D341Med (cell line): ENCODE measurements around the gene ZFAND3.

Experiments used
- DNase-seq: peaks from one replicate; pipeline ENCODE4 v3.0.0; 2012; ENCODE audit warnings: low spot score

The ZFAND3 gene

DNA sequence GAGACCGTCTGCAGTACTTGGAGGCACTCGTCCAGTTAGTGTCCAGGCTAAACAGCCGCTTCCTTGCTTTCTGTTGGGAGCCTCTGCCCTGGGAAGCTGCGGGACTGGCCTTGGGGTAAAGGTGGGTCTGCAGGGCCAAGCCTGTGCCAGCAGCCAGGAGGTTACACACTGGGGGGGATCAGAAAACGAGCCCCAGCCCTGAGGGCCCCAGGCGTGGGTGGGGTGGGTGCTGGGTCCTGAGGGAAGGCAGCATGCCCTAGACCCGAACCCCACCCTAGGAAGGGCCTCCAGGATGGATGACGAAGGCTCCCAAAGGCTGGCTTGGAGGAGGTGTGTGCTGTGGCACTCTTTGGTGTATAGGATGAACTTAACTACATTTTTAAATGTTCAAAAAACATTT lies 335.2 kb downstream of the ZFAND3 start:
- no peak for DNase-seq

- DNase-seq, result no peak
Observed at GRCh38 chr6:38155144-38155543, 335.6 kb downstream of the ZFAND3 start.

- DNase-seq, result no peak
Observed at GRCh38 chr6:38155621-38156204, 336.2 kb downstream of the ZFAND3 start.

DNA sequence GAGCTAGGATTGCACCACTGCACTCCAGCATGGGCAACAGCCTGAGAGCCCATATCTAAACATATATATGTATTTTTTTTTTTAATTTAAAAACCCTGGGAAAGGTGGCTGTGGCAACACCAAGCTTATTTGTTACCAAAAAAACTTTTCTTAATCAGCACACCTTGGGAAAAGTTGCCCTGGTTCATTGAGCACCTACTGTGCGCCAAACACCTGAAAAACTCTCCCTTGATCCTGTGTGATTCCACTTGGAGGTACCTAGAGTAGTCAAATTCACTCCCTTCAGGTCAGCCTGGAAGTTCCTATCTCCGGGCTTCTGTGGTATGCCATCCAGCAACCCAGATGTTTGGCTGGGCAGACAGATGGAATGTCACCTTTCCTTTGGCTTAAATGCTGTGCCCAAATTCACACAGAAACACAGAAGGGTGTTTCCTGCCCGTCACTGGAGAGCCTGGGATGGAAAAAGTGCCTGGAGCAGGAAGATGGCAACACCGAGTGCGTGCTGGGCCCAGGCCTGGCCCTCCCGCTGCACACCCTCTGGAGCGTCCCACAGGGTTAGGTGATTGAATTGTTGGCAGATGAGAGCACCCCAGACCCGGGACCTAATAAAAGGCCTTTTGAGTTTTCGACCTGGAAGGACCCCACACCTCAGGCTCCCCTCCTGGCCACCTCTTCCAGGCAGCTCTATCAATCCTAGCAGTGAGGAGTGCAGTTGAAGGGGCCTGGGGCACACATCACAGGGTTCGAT lies 337.5 kb downstream of the ZFAND3 start:
- no peak for DNase-seq

- no peak for DNase-seq
Observed at GRCh38 chr6:38157905-38158304, 338.4 kb downstream of the ZFAND3 start.

DNA sequence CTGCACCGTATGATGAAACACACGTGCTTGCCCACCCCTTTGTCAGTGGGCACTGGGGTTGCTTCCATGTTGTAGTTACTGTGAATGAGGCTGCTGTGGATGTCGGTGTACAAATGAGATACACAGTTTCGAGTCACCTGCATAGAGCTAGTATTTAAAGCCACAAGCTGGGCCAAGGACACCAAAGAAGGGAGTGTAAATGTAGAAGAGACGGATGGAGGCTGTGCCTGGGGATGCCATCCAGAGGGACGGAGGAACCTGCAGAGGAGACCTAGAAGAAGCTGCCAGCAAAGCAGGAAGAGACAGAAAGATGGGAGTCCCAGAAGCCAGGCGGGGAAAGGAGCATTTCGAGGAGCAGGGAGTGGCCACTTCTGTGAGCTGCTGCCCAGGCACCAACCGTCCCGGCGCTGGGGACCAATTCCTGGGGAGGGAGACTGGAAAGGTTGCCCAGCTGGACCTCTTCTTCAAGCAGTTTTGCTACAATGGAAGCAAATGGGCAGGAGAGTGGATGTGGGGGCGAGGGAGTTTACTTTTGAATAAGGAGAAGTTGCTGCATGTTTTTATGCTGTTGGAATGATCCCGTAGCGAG lies 339.3 kb downstream of the ZFAND3 start:
- no peak for DNase-seq

GRCh38 chr6:38159596-38159995 lies 340.1 kb downstream of the ZFAND3 start:
- DNase-seq, result no peak

- no peak for DNase-seq
Observed at GRCh38 chr6:38160831-38161230, 341.3 kb downstream of the ZFAND3 start.

DNA sequence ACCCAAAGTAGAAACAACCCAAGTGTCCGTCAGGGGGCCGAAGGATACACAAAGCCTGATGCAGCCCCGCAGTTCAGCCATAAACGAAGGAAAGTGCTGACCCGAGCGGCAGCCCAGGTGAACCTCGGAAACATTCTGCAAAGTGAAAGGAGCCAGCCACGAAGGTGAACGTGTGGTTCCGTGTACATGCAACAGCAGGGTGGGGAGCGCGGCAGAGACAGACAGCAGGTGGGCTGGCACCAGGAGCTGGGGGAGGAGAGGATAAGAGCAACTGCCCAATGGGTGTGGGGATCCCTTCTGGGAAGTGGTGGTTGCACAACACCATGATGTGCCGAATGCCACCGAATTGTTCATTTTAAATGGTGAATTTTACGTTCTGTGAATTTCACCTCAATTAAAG lies 341.8 kb downstream of the ZFAND3 start:
- DNase-seq, result no peak

GRCh38 chr6:38161754-38162492 lies 342.4 kb downstream of the ZFAND3 start:
- DNase-seq, result no peak

GRCh38 chr6:38162493-38163185 lies 343.1 kb downstream of the ZFAND3 start:
- DNase-seq, result no peak

DNA sequence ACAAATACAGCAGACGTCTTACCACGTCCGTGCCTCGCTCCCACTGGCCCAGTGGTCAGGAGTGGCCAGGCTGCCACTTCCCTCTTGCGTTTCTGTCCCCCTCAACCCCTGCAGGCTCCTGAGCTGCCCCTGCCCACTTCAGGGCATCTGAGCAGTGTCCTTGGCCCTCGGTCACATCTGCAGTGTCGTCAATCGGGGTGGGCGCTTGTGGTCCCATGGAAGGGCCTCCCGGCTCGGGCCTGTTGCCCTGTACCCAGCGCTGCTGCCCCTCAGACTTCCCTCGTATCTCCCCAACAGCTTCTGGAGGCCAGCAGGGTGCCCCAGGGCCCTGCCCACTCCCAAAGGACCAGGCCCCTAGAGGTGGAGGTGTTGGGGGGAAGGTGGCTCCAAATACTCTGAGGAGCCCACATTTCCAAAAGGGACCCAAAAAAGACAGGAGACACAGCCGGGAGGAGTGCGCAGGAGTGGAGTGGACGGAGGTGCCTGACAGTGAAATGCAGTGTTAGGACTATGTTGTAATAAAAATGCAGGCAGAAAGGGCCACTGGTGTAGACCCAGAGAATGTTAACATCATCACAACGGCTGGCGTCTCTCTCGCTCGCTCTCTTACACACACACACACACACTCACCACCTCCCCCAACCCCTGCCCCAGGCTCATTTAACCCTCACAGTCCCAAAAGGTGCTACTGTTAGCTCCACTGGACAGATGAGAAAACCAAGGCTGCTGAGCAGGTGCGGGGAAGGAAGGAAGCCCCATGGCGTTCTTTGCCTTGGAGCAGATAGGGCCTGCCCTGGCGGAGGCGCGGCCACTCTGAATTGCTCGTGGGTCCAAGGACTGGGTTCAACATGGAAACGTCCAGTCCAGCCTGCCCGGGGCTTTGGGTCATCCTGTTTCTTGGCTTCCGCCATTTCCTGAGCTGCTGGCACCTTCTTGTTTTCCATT lies 343.9 kb downstream of the ZFAND3 start:
- DNase-seq, result no peak

DNA sequence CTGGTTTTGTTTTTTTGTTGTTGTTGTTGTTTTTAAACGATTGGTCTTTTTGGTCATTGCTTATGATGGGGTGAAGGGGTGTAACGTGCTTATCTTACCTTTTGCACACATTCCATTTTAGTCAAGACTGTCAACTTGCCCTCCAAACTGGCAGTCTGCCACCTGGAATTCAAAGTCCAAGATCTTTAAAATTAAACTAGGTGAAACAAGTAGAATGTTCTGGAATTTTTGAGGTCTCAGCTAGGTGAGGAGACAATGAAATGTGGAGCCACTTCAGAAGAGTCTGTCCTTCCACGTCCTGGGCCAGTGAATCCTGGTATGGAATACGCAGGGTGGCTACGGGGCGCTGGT lies 344.6 kb downstream of the ZFAND3 start:
- no peak for DNase-seq

DNA sequence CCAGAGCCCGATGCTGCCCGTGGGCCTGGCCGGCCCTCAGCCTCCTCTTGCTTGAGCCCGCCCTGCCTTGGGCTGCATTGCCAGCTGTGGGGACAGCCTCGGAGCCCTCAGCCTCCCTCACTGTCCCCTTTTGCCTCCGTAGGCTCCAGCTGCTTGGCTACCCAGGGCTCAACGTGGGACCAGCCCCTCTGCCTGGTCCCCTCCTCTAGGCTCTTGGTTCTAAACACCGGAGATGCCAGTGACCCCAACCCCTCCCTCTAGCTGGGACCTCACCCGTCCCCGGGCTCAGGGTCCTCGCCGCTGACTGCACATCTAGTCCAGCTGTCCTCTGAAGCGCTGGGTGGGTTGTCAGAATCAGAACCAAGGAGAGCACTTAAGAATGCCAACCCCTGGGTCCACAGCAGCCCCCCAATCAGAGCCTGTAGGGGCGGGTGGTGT lies 345.2 kb downstream of the ZFAND3 start:
- no peak for DNase-seq

- DNase-seq, result no peak
Observed at GRCh38 chr6:38166411-38167240, 347.1 kb downstream of the ZFAND3 start.

DNA sequence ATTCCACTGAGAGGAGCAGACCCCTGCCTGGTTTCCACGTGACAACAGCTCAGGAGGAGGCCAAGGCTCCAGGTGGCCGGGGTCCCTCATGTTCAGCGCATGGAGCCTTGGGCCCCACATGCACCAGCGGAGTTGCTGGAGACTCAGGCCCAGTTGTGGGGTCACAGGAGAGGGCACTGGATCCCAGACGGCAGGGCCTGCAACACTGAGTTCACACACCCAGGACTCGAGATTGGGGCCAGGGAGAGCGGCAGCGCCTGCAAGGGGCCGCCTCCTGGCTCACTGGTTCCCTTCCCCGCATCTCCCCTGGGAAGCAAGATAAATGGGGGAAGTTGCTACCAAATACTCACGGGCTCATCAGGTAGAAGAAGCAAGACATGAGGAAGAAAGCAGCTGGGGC lies 348.1 kb downstream of the ZFAND3 start:
- DNase-seq, result no peak

DNA sequence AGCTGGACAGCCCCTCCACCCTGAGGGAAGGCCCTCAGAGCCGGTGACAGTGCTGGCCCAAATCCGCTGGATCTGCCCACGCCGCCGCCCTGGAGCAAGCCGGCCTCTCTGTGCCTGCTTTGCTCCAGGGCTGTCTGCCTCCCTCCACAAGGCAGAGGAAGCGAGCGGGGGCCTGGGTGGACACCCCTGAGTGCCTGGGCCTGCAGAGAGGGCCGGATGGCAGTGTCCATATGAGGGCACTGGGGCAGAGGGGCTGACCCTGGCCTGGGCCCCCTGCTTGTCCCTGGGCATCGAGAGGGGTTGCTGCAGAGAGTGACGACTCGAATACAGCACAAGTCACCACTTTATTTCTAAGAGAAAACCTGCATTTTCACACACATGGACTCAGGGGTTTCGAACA lies 348.6 kb downstream of the ZFAND3 start:
- DNase-seq, result no peak

DNA sequence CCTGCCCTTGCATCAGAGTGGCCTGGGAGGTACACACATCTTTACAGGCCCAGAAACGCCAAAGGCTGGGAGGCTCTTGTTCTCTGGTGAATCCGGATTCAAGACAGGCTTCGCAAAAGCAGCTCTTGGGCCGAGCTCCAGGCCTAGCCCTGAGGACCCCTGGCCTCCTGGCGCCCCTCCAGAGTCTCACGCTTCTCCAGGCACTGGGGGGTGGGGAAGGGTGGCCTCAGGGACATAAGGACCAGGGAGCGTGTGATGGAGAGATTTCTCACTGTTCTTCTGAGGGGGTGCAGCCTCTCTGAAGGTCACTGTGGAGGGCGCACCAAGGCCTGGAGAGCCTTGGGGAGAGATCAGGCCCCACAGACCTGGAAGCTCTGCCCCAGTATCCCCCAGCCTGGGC lies 349.2 kb downstream of the ZFAND3 start:
- no peak for DNase-seq

DNA sequence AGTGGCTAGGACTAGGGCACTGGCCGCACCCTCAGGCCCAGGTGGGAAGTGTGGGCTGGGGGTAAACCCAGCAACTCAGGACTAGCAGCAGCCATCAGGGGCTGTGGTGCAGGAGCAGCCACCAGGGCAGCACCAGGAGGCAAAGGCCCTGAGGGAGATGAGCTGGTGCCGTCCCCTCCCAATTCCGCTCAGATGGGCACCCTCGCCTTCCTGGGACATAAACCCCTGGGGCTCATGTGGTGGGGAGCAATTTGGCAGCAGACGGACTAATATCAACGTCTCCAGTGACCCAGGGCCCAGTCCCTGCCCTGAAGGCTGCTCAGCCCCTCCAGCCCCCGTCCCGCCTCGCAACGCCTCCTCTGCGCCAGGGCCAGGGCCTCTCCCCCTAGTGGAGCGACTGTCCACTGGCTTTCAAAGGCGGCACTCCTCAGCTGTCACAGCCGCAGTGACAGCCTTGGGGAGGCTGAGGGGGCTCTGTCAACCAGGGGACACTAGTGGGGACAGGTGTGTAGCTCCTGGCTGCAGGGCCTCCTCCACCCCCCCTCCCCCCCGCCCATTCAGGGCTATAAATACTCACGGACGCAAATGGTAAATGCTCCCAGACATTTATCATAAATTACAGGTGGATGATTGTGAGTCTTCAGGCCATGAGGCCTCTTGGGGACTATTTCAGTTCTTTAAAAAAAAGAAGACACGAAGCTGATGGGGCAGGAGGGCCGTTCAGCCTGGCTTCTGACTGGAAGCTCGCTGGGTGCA lies 349.9 kb downstream of the ZFAND3 start:
- DNase-seq, result no peak
